Stimulated activated CD8-positive, alpha-beta memory T cell treated with anti-CD3 and anti-CD28 coated beads, Interleukin-4, amount 100 ng/mL, for 48 hours (primary cell): Measurements from ENCODE around the gene PSMG3.
A peak's percentile ranks its signal among the peaks of the same experiment; 100 is the strongest.
"Not testable (repeated sequence)": the region's sequence is repeated elsewhere in the genome, so short reads cannot be mapped to it uniquely, and the experiment has no call there.

Source experiments
- DNase-seq: peaks from one replicate; pipeline ENCODE4 v3.0.0-alpha.2; 2020

Gene PSMG3

GRCh38 chr7:1531263-1531978 lies 38.4 kb downstream of the PSMG3 start:
- DNase-seq: peak; percentile 43

- no peak for DNase-seq
Observed at GRCh38 chr7:1530946-1531262, 38.9 kb downstream of the PSMG3 start.

DNA sequence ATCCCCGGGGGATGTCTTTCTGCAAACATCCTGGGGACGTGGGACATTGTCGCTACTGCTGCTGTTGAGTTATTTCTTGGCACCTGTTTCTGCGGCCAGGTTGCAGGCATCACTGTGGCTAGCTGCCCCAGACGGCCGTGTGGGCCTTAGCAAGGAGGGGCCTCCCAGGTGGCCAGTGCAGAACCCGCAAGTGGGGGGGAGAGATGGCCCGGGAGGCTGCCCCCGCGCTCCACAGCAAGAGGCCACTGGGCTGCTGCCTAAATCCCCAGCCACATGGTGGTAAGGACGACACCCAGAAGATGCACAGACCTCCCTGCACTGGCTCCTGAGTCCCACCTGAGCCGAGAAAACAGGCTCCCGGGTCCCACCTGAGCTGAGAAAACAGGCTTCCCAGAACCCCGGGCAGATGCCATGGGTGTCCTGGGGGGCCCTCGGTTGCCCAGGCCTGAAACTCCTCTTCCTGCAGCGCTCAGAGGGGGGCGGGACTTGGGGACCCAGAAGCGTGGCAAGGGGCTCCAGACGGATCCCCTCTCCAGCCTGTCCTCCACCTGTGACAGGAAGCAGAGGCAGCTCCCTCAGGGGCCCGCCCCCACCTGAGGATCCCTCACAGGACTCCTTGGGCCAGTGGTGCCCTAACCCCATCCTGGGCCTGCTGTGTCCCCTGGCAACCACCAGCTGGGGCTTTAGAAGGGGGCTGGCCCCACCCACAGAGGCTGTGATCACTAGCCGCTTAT lies 40.3 kb downstream of the PSMG3 start:
- DNase-seq: no peak

DNA sequence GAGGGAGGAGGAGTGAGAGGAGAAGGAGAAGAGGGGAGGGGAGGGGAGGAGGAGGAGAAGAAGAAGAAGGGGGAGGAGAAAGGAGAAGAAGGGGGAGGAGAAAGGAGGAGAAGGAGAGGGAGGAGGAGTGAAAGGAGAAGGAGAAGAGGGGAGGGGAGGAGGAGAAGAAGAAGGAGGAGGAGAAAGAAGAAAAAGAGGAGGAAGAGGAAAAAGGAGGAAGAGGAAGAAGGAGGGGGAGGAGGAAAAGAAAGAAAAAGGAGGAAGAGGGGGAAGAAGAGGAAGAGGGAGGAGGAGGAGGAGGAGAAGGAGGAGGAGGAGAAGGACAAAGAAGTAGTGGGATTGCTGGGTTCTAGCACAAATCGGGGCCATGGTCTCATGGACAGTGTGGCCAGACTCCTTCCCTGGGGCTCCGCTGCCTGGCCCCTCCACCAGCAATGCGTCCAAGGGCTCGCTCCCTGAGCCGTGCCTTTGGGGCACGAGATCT lies 43.5 kb downstream of the PSMG3 start:
- DNase-seq: no peak

DNA sequence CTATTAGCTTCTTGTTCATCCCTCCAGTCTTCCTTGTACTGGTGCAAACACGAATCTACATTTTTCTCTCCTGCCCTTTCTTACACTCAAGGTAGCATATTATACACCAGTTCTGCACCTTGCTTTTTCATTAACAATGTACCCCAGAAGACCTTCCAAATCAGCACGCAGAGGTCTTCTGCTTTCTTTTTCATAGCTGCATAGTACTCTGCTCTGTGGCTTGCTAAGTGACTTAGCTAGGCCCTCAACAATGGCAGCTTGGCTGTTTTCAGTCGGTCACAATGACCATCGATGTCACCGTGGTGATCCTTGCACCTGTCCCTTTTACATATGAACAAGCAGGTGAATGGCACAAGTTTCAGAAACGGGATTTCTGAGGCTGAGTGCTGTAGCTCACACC lies 44.4 kb downstream of the PSMG3 start:
- DNase-seq: no peak

DNA sequence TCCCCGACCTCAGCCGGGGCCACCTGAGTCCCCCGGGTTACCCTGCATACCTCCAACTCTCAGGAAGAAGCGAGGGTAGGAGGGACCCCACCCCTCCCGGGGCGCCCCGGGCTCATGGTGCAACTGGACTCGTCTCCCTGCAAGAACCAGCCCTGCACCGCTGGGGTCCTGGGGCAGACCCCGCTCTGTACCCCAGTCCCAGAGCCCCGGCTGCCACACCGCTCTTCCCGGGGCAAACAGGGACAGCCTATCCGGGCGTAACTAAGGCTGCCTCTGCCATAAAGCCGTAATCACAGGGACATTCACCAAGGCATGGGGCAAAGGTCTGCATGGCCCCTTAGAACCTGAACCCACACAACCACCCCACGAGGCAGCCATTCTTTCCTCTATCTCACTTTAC lies 46.0 kb downstream of the PSMG3 start:
- DNase-seq: no peak

DNA sequence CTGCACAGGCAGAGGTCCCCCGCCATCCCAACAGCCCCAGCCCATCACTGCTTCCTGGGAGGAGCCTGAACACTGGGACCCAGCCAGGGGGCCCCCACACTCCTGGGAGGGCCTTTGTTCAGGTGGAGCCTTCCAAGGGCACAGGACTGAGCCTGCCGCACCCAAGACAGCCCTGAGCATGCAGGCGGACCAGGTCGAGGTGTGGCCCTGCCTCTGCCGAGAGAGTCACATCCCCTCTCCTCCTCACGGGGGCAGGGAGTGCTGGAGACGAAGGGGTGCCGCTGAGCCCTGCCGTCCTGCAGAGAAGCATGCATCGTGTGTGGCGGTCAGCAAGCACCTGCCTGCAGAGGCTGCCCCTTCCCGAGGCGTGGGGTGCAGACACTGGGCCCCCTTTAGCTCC lies 46.6 kb downstream of the PSMG3 start:
- no peak for DNase-seq

- no peak for DNase-seq
Observed at GRCh38 chr7:1521456-1521855, 48.4 kb downstream of the PSMG3 start.

- no peak for DNase-seq
Observed at GRCh38 chr7:1520539-1521234, 49.1 kb downstream of the PSMG3 start.

GRCh38 chr7:1519322-1519922 lies 50.4 kb downstream of the PSMG3 start:
- not testable (repeated sequence) for DNase-seq
